Measurements from ENCODE around the gene PRPF40B.

The PRPF40B gene

GRCh38 chr12:49667325-49668090 is 44.1 kb downstream of the PRPF40B start:
- DNase-seq (ENCODE audit: low spot score): no peak
- Histone ChIP-seq H3K4me3 (ENCODE audit: severe bottlenecking) (no peak overlapping the region), H3K27me3 (ENCODE audit: insufficient read depth, poor library complexity, severe bottlenecking) (no peaks in the 10 kb centered on the region), H3K27ac (ENCODE audit: poor library complexity, severe bottlenecking) (no peak overlapping the region), H3K4me1 (ENCODE audit: insufficient read depth, poor library complexity, severe bottlenecking) (peaks cover 17% of the 10 kb centered on the region), H3K36me3 (ENCODE audit: low read depth) (no peaks in the 10 kb centered on the region), H3K9me3 (ENCODE audit: severe bottlenecking) (no peaks in the 10 kb centered on the region)
- no peak for TF ChIP-seq CTCF (IDR thresholded peaks at IDR 0.05; ENCODE audit: poor library complexity, severe bottlenecking)
- no peak for ATAC-seq (ENCODE audit: low read depth)

- DNase-seq (ENCODE audit: low spot score) (no peak), ATAC-seq (ENCODE audit: low read depth) (no peak)
- no peak overlapping the region for H3K4me3 ChIP-seq (ENCODE audit: severe bottlenecking)
- no peaks in the 10 kb centered on the region for H3K36me3 ChIP-seq (ENCODE audit: low read depth)
- no peaks in the 10 kb centered on the region for H3K9me3 ChIP-seq (ENCODE audit: severe bottlenecking)
- no peak overlapping the region for H3K27ac ChIP-seq (ENCODE audit: poor library complexity, severe bottlenecking)
- no peaks in the 10 kb centered on the region for H3K4me1 ChIP-seq (ENCODE audit: insufficient read depth, poor library complexity, severe bottlenecking)
- no peaks in the 10 kb centered on the region for H3K27me3 ChIP-seq (ENCODE audit: insufficient read depth, poor library complexity, severe bottlenecking)
- TF ChIP-seq CTCF (IDR thresholded peaks at IDR 0.05; ENCODE audit: poor library complexity, severe bottlenecking): no peak
Measured at GRCh38 chr12:49669796-49670195, 46.4 kb downstream of the PRPF40B start.

GRCh38 chr12:49671031-49671765 is 47.8 kb downstream of the PRPF40B start:
- no peak for DNase-seq (ENCODE audit: low spot score)
- ATAC-seq (ENCODE audit: low read depth): no peak
- Histone ChIP-seq H3K4me3 (ENCODE audit: severe bottlenecking) (no peak overlapping the region), H3K27ac (ENCODE audit: poor library complexity, severe bottlenecking) (no peak overlapping the region), H3K9me3 (ENCODE audit: severe bottlenecking) (no peaks in the 10 kb centered on the region), H3K27me3 (ENCODE audit: insufficient read depth, poor library complexity, severe bottlenecking) (no peaks in the 10 kb centered on the region), H3K4me1 (ENCODE audit: insufficient read depth, poor library complexity, severe bottlenecking) (no peaks in the 10 kb centered on the region), H3K36me3 (ENCODE audit: low read depth) (no peaks in the 10 kb centered on the region)
- no peak for TF ChIP-seq CTCF (IDR thresholded peaks at IDR 0.05; ENCODE audit: poor library complexity, severe bottlenecking)

- H3K27ac ChIP-seq (ENCODE audit: poor library complexity, severe bottlenecking): no peak overlapping the region
- H3K4me1 ChIP-seq (ENCODE audit: insufficient read depth, poor library complexity, severe bottlenecking): no peaks in the 10 kb centered on the region
- TF ChIP-seq CTCF (IDR thresholded peaks at IDR 0.05; ENCODE audit: poor library complexity, severe bottlenecking): no peak
- H3K4me3 ChIP-seq (ENCODE audit: severe bottlenecking): no peak overlapping the region
- no peaks in the 10 kb centered on the region for H3K36me3 ChIP-seq (ENCODE audit: low read depth)
- no peaks in the 10 kb centered on the region for H3K9me3 ChIP-seq (ENCODE audit: severe bottlenecking)
- no peak for ATAC-seq (ENCODE audit: low read depth)
- H3K27me3 ChIP-seq (ENCODE audit: insufficient read depth, poor library complexity, severe bottlenecking): no peaks in the 10 kb centered on the region
- DNase-seq (ENCODE audit: low spot score): no peak
Measured at GRCh38 chr12:49672301-49673217, 49.2 kb downstream of the PRPF40B start.
